Measurements from ENCODE around the gene MXD1.

Gene MXD1

DNA sequence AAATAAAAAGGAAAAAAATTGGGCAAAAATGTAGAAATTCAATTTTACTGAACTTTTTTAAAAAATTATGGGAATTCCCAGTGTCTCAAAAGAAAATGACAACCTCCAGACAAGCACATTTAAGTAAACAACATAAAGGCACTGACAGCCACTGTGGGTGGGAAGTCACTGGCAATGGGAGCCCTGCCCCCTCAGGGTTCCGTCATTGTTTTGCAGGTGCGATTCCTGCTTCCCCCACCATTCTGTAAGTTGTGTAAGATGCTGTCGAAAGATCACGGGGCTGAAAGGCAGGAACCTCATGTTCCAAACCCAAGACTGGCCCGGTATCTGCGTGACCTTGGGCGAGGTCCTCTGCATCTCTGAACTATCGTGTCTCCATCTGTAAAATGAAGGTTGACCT lies 62.3 kb downstream of the MXD1 start:
- Mint-ChIP-seq H3K27ac (no peak overlapping the region), H3K4me1 (peaks cover 18% of the 10 kb centered on the region), H3K9me3 (no peaks in the 10 kb centered on the region), H3K27me3 (no peaks in the 10 kb centered on the region), H3K4me3 (no peak overlapping the region)
- no peak for DNase-seq
- ATAC-seq, result no peak

DNA sequence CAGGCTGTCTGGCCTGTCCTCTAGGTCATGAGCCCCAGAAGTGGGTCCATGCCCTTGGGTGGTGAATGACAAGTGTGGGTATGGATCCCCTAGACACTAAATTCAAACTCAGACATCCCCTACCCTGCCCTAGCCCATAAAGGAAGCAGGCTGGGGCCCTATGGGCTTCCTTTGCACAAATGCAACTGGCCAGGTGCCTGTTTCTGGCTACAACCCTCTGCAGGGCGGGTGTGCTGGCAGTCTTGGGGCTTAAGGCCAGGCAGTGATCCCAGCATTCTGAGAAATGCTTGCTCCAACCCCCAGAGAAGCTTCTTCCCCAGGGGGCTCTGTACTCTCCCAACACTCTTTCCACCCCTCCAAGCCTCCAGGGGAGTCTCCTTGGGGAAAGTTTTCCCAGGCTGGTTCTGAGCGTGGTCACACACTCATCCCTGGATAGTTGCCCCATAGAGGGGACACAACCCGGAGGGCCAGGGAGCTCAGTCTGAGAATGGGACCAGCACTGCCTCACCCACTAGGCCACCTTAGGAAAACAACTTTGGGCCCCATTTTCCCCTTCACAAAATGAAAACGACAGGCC lies 63.1 kb downstream of the MXD1 start:
- no peaks in the 10 kb centered on the region for H3K27me3 Mint-ChIP-seq
- DNase-seq (no peak), ATAC-seq (no peak)
- no peaks in the 10 kb centered on the region for H3K9me3 Mint-ChIP-seq
- H3K4me1 Mint-ChIP-seq, result peaks cover 18% of the 10 kb centered on the region
- H3K4me3 Mint-ChIP-seq, result no peak overlapping the region
- H3K27ac Mint-ChIP-seq, result no peak overlapping the region

DNA sequence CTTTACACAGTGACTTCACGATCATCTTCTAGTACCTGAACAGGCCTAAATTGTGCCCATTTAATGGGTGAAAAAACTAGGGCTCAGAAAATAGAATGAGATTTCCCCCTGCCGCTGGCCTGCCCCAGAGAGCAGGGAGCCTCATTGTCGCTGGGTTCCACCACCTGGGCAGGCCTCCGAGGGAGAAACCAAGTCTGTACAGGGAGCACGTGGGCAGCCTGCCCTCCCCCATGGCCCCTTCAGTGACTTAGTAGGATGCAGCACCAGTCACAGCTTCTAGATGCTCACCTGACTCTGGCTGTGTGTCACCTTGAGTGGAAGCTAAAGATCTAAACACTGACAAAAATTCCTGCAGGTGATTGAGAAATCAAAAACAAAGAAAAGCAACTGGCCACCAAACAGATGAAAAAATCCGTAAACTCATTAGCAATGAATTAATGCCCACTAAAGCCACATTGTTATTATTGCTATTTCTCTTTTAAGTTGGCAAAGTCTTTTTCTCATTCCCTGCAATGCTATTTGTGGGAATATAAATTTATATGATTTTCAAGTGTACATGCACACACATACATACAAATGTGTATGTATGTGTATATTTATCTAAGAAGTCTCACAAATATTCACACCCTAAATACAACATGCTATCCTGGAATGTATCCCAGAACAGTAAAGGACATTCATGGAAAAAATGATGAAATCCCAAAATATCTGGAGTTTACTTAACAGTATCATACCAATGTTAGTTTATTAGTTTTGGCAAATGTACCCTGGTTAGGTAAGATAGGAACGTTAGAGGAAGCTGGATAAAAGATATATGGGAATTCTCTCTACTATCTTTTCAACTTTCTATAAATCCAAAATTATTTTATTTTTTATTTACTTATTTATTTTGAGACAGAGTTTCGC lies 65.2 kb downstream of the MXD1 start:
- H3K27me3 Mint-ChIP-seq, result no peaks in the 10 kb centered on the region
- peaks cover 18% of the 10 kb centered on the region for H3K4me1 Mint-ChIP-seq
- DNase-seq (no peak), ATAC-seq (no peak)
- H3K9me3 Mint-ChIP-seq, result no peaks in the 10 kb centered on the region
- no peak overlapping the region for H3K4me3 Mint-ChIP-seq
- peak overlapping the region in 1 of 2 donors; percentile 88 for H3K27ac Mint-ChIP-seq

DNA sequence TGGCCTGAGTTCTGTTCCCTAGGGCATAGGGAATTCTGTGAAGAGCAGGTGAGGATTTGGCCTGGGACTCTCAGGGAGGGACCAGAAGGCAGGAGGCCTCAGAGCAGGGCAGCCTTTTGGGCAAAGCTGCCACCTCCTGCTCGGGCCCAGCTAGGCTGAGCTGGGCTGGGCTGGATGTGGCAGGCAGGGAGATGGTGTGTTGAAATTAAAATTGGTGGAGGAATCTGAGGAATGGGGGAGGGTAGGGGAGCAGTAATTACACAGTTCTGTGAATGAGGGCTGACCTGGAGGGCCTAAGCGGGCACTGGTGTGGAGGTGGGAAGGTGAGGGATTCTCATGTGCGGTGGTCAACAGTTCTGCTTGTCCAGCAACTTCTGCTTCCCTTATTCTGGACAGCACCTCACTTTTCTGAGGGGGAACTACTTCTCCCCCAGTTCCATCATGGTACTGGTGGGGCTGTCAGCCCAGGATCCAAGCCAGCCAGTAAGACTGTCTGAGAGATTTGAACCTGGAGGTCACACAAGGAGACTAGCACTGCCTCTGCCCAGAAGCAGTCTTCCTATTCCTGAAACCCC lies 68.6 kb downstream of the MXD1 start:
- Mint-ChIP-seq H3K27ac (no peak overlapping the region), H3K4me1 (peaks cover 5% of the 10 kb centered on the region), H3K9me3 (no peaks in the 10 kb centered on the region), H3K4me3 (no peak overlapping the region), H3K27me3 (no peaks in the 10 kb centered on the region)
- ATAC-seq, result no peak
- no peak for DNase-seq

DNA sequence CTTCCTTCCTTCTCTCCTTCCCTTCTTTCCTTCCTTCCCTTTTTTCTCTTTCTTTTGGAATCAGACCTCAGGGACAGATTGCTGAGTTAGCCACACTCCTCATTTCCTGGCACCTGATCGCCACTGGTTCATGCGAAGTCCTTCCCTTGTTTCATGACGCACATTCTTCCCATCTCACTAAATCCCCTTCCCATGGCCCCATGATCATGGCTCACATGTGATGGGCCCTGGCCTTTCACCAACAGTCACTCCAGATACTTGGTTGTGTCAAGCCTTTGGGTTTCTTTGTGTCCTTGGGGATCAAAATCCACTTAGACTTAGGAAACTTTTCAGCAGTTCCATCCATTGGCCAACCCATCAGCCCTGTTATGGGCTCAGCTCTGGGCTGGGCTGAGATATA lies 70.3 kb downstream of the MXD1 start:
- Mint-ChIP-seq H3K27ac (no peak overlapping the region), H3K4me3 (no peak overlapping the region), H3K27me3 (no peaks in the 10 kb centered on the region), H3K9me3 (no peaks in the 10 kb centered on the region), H3K4me1 (peaks cover 7% of the 10 kb centered on the region)
- DNase-seq (no peak), ATAC-seq (no peak)

DNA sequence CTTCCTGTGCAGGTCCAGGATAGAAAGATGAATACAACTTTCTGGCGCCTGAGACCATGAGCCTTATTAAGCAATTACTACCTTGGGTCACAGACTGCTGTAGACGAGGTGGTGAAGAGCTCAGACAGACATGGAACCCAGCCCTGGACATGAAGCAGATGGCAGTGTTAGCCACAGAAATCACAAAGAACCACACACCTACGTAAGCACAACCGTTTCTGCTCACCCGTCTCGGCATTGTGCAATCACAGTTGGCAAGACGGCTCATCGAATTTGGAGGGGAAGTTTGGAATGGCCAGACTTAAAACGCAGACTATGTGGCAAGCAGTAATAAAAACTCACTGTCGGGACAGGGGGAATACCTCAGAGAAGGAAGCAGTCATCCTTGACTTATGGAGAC lies 70.8 kb downstream of the MXD1 start:
- DNase-seq, result no peak
- Mint-ChIP-seq H3K4me1 (peaks cover 7% of the 10 kb centered on the region), H3K4me3 (no peak overlapping the region), H3K27ac (no peak overlapping the region), H3K9me3 (no peaks in the 10 kb centered on the region), H3K27me3 (no peaks in the 10 kb centered on the region)
- ATAC-seq, result no peak

DNA sequence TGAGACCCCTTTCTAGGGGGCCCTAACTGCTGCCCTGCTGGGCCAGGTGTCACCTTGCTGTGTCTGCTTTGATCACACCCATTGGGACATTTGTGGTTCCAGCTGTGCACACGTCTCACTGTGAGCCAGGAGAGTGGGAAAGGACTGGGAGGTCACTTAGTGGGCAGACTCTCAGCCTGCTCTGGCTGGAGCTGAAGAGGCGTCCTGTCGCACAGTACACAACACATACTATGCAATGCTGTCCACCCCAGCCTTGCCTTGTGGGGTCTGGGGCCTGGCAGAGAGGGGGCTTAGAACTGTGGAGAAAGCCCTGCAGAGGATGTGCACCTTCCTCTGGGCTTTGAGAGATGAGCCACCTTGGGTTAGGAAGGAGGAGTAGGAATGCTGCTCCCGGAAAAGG lies 71.8 kb downstream of the MXD1 start:
- Mint-ChIP-seq H3K27ac (no peak overlapping the region), H3K9me3 (no peaks in the 10 kb centered on the region), H3K4me3 (no peak overlapping the region), H3K4me1 (peaks cover 7% of the 10 kb centered on the region), H3K27me3 (no peaks in the 10 kb centered on the region)
- ATAC-seq, result no peak
- no peak for DNase-seq

DNA sequence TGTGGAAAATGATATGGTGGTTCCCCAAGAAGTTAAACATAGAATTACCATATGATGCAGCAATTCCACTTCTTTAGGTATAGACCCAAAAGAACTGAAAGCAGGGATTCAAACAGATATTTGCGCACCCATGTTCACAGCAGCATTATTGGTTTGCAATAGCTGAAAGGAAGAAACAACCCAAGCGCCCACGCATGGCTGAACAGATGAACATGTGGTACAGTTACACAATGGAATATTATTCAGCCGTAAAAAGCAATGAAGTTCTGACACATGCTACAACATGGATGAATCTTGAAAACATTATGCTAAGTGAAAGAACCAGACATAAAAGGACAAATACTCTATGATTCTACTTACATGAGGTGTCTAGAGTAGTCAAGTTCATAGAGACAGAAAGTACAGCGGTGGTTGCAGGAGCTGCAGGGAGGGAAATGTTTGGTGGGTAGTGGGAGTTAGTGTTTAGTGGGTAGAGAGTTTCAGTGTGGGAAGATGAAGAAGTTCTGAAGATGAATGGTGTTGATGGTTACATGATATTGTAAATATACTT lies 73.3 kb downstream of the MXD1 start:
- H3K4me3 Mint-ChIP-seq, result no peak overlapping the region
- H3K9me3 Mint-ChIP-seq, result no peaks in the 10 kb centered on the region
- DNase-seq, result no peak
- no peaks in the 10 kb centered on the region for H3K27me3 Mint-ChIP-seq
- no peak overlapping the region for H3K27ac Mint-ChIP-seq
- H3K4me1 Mint-ChIP-seq, result peaks cover 7% of the 10 kb centered on the region
- ATAC-seq, result no peak

DNA sequence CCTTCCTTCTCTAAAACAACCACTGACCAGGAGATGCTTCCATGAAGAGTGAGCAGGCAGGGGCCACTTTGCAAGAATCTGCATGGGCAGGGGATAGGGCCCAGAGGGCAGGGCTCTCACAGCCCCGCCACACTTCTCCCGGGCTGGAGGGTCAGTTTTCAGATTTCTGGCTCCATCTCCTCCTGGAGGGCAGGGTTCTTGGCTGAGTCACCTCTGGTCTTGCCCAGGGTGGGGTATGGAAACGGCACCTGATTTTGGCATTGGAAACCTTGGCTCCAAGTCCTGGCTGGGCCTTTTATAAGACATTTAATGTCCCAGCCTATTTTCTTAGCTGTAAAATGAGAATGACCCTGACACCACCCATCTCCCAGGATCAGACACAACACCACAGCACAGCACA lies 74.1 kb downstream of the MXD1 start:
- peaks cover 7% of the 10 kb centered on the region for H3K4me1 Mint-ChIP-seq
- peak overlapping the region in 1 of 2 donors; percentile 28 for H3K27ac Mint-ChIP-seq
- no peaks in the 10 kb centered on the region for H3K27me3 Mint-ChIP-seq
- no peak overlapping the region for H3K4me3 Mint-ChIP-seq
- ATAC-seq (no peak), DNase-seq (no peak)
- H3K9me3 Mint-ChIP-seq, result no peaks in the 10 kb centered on the region

DNA sequence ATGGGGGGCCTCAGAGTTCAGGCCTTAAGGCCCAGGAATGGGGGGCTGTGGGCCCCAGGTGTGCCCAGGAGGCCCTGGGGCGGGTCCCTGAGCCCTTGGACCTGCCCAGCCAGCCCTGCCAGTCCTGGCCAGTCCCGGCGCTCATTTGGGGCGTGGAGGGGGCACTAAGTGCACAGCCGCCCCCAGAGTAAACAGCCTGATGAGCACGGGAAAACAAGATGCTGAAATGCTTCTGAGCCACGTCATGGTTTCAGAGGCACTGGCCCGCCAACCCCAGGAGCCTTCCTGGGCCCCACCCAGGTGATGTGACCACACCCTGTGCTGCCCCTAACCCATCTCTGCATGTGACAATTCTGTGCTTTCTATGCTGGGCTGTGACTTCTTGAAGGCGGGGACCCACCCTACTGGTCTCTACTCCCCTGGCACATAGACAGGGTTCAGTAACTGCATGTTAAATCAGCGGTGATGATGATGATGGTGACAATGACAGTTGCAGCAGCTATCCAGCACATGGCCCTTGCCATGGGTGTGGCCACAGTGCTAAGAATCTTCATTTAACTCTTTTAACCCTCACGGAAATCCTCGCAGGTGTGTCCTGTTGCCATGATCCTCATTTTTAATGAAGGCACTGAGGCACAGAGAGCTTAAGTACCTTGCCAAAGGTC lies 74.7 kb downstream of the MXD1 start:
- Mint-ChIP-seq H3K4me3 (no peak overlapping the region), H3K4me1 (peaks cover 7% of the 10 kb centered on the region), H3K27ac (no peak overlapping the region), H3K9me3 (no peaks in the 10 kb centered on the region), H3K27me3 (no peaks in the 10 kb centered on the region)
- no peak for ATAC-seq
- DNase-seq, result no peak

Data from stimulated activated naive CD8-positive, alpha-beta T cell treated with anti-CD3 and anti-CD28 coated beads, Interleukin-15, amount 100 ng/mL, for 72 hours (primary cell).